HEK293 (cell line): ENCODE results near the gene AATF.
A peak's percentile ranks its signal among the peaks of the same experiment; 100 is the strongest.

ENCODE experiments used
- GLIS1 ChIP-seq: fragments of 450-650 bp; formaldehyde crosslinking; IDR thresholded peaks from 2 replicates; pipeline ENCODE4 v1.5.1; 2016; ENCODE audit warnings: missing biosample characterization, missing genetic modification characterization
- GLIS2 ChIP-seq: fragments of 450-650 bp; formaldehyde crosslinking; IDR thresholded peaks from 2 replicates; pipeline ENCODE4 v1.5.1; 2016; ENCODE audit warnings: missing biosample characterization, missing genetic modification characterization
- HIC1 ChIP-seq: fragments of 450-650 bp; formaldehyde crosslinking; IDR thresholded peaks from 2 replicates; pipeline ENCODE4 v1.5.1; 2016; ENCODE audit warnings: missing biosample characterization, missing genetic modification characterization
- KLF17 ChIP-seq: fragments of 450-650 bp; formaldehyde crosslinking; IDR thresholded peaks from 2 replicates; pipeline ENCODE4 v1.5.1; 2016; ENCODE audit warnings: missing biosample characterization, missing genetic modification characterization
- MYNN ChIP-seq: fragments of 450-650 bp; formaldehyde crosslinking; IDR thresholded peaks from 2 replicates; pipeline ENCODE4 v1.5.1; 2016; ENCODE audit warnings: missing biosample characterization, missing genetic modification characterization, borderline replicate concordance
- PATZ1 ChIP-seq: fragments of 450-650 bp; formaldehyde crosslinking; IDR thresholded peaks from 2 replicates; pipeline ENCODE4 v1.5.1; 2016; ENCODE audit warnings: missing biosample characterization, missing genetic modification characterization
- PRDM1 ChIP-seq: fragments of 450-650 bp; formaldehyde crosslinking; IDR thresholded peaks from 2 replicates; pipeline ENCODE4; 2016; ENCODE audit warnings: missing biosample characterization, missing genetic modification characterization
- PRDM4 ChIP-seq: fragments of 450-650 bp; formaldehyde crosslinking; IDR thresholded peaks from 2 replicates; pipeline ENCODE4 v1.5.1; 2017; ENCODE audit warnings: missing biosample characterization, missing genetic modification characterization
- REST ChIP-seq: fragments of 450-650 bp; formaldehyde crosslinking; IDR thresholded peaks from 2 replicates; pipeline ENCODE4 v1.5.1; 2016; ENCODE audit warnings: missing biosample characterization, missing genetic modification characterization
- ZBTB1 ChIP-seq: fragments of 450-650 bp; formaldehyde crosslinking; IDR thresholded peaks from 2 replicates; pipeline ENCODE4 v1.5.1; 2016; ENCODE audit warnings: missing biosample characterization, missing genetic modification characterization
- ZFHX2 ChIP-seq: fragments of 450-650 bp; formaldehyde crosslinking; conservative IDR thresholded peaks from 2 replicates; pipeline ENCODE4 v1.5.1; 2016; ENCODE audit warnings: missing biosample characterization, missing genetic modification characterization
- ZFP69B ChIP-seq: fragments of 450-650 bp; formaldehyde crosslinking; IDR thresholded peaks from 2 replicates; pipeline ENCODE4 v1.5.1; 2016; ENCODE audit warnings: missing biosample characterization, missing genetic modification characterization
- ZIC2 ChIP-seq: fragments of 450-650 bp; formaldehyde crosslinking; IDR thresholded peaks from 2 replicates; pipeline ENCODE4 v1.5.1; 2016; ENCODE audit warnings: missing biosample characterization, missing genetic modification characterization
- ZNF223 ChIP-seq: fragments of 450-650 bp; formaldehyde crosslinking; IDR thresholded peaks from 2 replicates; pipeline ENCODE4 v1.5.1; 2016; ENCODE audit warnings: missing biosample characterization, missing genetic modification characterization
- ZNF311 ChIP-seq: fragments of 450-650 bp; formaldehyde crosslinking; IDR thresholded peaks from 2 replicates; pipeline ENCODE4 v1.5.1; 2017; ENCODE audit warnings: missing biosample characterization, missing genetic modification characterization, borderline replicate concordance
- ZNF341 ChIP-seq: fragments of 450-650 bp; formaldehyde crosslinking; IDR thresholded peaks from 2 replicates; pipeline ENCODE4; 2016; ENCODE audit warnings: low read depth, missing biosample characterization, missing genetic modification characterization
- ZNF416 ChIP-seq: fragments of 450-650 bp; formaldehyde crosslinking; IDR thresholded peaks from 2 replicates; pipeline ENCODE4 v1.5.1; 2016; ENCODE audit warnings: missing biosample characterization, missing genetic modification characterization
- ZNF433 ChIP-seq: fragments of 450-650 bp; formaldehyde crosslinking; IDR thresholded peaks from 2 replicates; pipeline ENCODE4 v1.5.1; 2016; ENCODE audit warnings: missing biosample characterization, missing genetic modification characterization, low read depth
- ZNF449 ChIP-seq: fragments of 450-650 bp; formaldehyde crosslinking; IDR thresholded peaks from 2 replicates; pipeline ENCODE4 v1.5.1; 2017; ENCODE audit warnings: missing biosample characterization, mild to moderate bottlenecking, missing genetic modification characterization, moderate library complexity
- ZNF48 ChIP-seq: fragments of 450-650 bp; formaldehyde crosslinking; IDR thresholded peaks from 2 replicates; pipeline ENCODE4 v1.5.1; 2016; ENCODE audit warnings: missing biosample characterization, missing genetic modification characterization
- ZNF623 ChIP-seq: fragments of 450-650 bp; formaldehyde crosslinking; IDR thresholded peaks from 2 replicates; pipeline ENCODE4 v1.5.1; 2016; ENCODE audit warnings: missing biosample characterization, missing genetic modification characterization
- ZNF624 ChIP-seq: fragments of 450-650 bp; formaldehyde crosslinking; IDR thresholded peaks from 2 replicates; pipeline ENCODE4 v1.5.1; 2017; ENCODE audit warnings: missing biosample characterization, missing genetic modification characterization
- ZNF777 ChIP-seq: fragments of 450-650 bp; formaldehyde crosslinking; IDR thresholded peaks from 2 replicates; pipeline ENCODE4 v1.5.1; 2017; ENCODE audit warnings: missing biosample characterization, missing genetic modification characterization, borderline replicate concordance
- ZNF830 ChIP-seq: fragments of 450-650 bp; IDR thresholded peaks from 2 replicates; pipeline ENCODE4 v1.5.0; 2018; ENCODE audit warnings: missing biosample characterization, missing genetic modification characterization, low read depth, mild to moderate bottlenecking, moderate library complexity
- ZSCAN30 ChIP-seq: fragments of 450-650 bp; IDR thresholded peaks from 2 replicates; pipeline ENCODE4 v1.5.1; 2018; ENCODE audit warnings: missing biosample characterization, mild to moderate bottlenecking, missing genetic modification characterization, moderate library complexity

Gene AATF

GRCh38 chr17:36934692-36935630, 13.8 kb upstream of the AATF start (continued):
- TF ChIP-seq REST (tag by site-specific recombination) (no peak), ZFHX2 (tag by site-specific recombination) (peak; percentile 99), ZNF341 (tag by site-specific recombination) (peak; percentile 92), MYNN (tag by site-specific recombination) (no peak; the same call in 1 of the 2 replicates), PRDM1 (0 out of 2 replicates have a peak, but pooled peaks have one; percentile 33), ZNF777 (tag by site-specific recombination) (peak; percentile 80; the same call in 1 of the 2 replicates), ZNF223 (peak; percentile 93), ZNF311 (tag by site-specific recombination) (peak; percentile 94; the same call in 1 of the 2 replicates), HIC1 (peak; percentile 75; the same call in 1 of the 2 replicates), ZNF830 (tag by site-specific recombination) (no peak), PRDM4 (tag by site-specific recombination) (peak; percentile 9; the same call in 1 of the 2 replicates), ZSCAN30 (tag by site-specific recombination) (0 out of 2 replicates have a peak, but pooled peaks have one; percentile 35), ZNF623 (tag by site-specific recombination) (peak; percentile 40), GLIS1 (tag by site-specific recombination) (peak; percentile 93), ZFP69B (0 out of 2 replicates have a peak, but pooled peaks have one; percentile 49), ZNF433 (tag by site-specific recombination) (no peak), ZBTB1 (tag by site-specific recombination) (0 out of 2 replicates have a peak, but pooled peaks have one; percentile 21), ZIC2 (tag by site-specific recombination) (peak; percentile 96), KLF17 (tag by site-specific recombination) (peak; percentile 78; the same call in 1 of the 2 replicates), PATZ1 (tag by site-specific recombination) (peak; percentile 75), ZNF416 (tag by site-specific recombination) (no peak), ZNF449 (tag by site-specific recombination) (peak; percentile 74), ZNF48 (tag by site-specific recombination) (no peak), GLIS2 (tag by site-specific recombination) (peak; percentile 91), ZNF624 (peak; percentile 83; the same call in 1 of the 2 replicates)
